Upper lobe of right lung (tissue), 1 donor: ENCODE measurements around the gene GID4. TPM values are rescaled to one million over a fixed set of nuclear protein-coding genes. Genes with fewer than 3 reads are reported as not detected.

Source experiments
- ATAC-seq: fragments of 200-7000 bp; cut with Tn5 transposase; one replicate; pipeline ENCODE4 v1.9.1; 2020; ENCODE audit warnings: mild to moderate bottlenecking, moderate library complexity
- DNase-seq: peaks from one replicate; pipeline ENCODE4 v3.0.0-alpha.2; 2020
- H3K27ac ChIP-seq: fragments of 200-600 bp; one replicate; pipeline ENCODE4 v1.8.0; 2022
- H3K27me3 ChIP-seq: fragments of 200-600 bp; one replicate; pipeline ENCODE4 v1.8.0; 2022; ENCODE audit warnings: mild to moderate bottlenecking
- H3K36me3 ChIP-seq: fragments of 200-600 bp; one replicate; pipeline ENCODE4 v1.8.0; 2022
- H3K4me1 ChIP-seq: fragments of 200-600 bp; one replicate; pipeline ENCODE4 v1.8.0; 2022
- H3K4me3 ChIP-seq: fragments of 200-600 bp; one replicate; pipeline ENCODE4 v1.8.0; 2022; ENCODE audit warnings: mild to moderate bottlenecking
- H3K9me3 ChIP-seq: fragments of 200-600 bp; one replicate; pipeline ENCODE4 v1.8.0; 2022
- intact Hi-C: fragments of 100-400 bp; cut with DNase I; formaldehyde crosslinking; loops from one replicate; pipeline ENCODE4 v1.11.0; 2022
- total RNA-seq: library from RNA; stranded (reverse); fragmentation: NEBNext Ultra II Directional; extraction: Animal tissue kit (Norgen Biotek cat#: 25700); gene quantifications from one replicate; pipeline ENCODE4 v1.2.1, GENCODE V29; 2021
- TF ChIP-seq, protein P1 (sequence below): fragments of 200-600 bp; IDR thresholded peaks from one replicate; pipeline ENCODE4 v1.8.0; 2022; ENCODE audit warnings: antibody characterized with exemption
- donor health status: DM: no; HTN: yes; CAD: no; lungs with severe emphysema.

Gene GID4
- total RNA-seq, 1 donor from 2014 or later: 11.6 TPM

DNA sequence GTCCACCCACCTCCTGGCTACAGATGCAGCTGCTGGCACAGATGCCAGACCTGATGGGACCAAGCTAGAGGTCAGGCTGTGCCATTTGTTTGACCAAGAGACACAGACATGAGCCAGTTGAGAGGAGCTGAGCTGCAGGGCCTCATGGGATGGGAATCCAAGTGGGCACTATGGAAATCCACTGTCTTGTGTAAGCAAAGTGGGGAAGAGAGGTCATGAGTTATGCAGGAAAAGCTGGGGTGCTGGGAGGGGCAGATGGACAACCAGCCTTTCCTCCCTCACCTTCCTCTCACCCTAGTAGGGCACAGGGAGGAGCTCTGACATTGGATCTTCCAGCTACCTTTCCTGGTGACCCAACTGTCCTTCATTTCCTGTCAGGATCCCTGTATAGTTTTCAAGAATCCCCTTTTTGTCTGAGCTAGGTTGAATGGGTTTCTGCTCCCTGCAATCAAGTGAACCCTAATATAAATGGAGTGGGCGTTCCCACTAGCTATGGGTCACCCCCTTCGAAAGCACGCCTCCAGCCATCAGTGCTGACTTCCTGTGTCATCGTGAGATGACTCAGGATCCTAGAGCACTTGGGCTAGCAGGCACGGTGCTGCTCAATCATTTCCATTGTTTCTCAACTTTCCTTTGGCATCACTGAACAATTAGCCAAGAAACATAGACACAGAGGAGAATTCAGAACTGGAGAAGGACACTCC lies 13.8 kb upstream of the GID4 start:
- intact Hi-C loops: no loop called here
- H3K36me3 ChIP-seq: peaks cover 15% of the 10 kb centered on the region
- no peak overlapping the region for H3K27ac ChIP-seq
- no peaks in the 10 kb centered on the region for H3K27me3 ChIP-seq
- H3K4me3 ChIP-seq: no peak overlapping the region
- no peaks in the 10 kb centered on the region for H3K9me3 ChIP-seq
- ATAC-seq (peak; percentile 63), DNase-seq (no peak)
- TF ChIP-seq, protein P1, sequence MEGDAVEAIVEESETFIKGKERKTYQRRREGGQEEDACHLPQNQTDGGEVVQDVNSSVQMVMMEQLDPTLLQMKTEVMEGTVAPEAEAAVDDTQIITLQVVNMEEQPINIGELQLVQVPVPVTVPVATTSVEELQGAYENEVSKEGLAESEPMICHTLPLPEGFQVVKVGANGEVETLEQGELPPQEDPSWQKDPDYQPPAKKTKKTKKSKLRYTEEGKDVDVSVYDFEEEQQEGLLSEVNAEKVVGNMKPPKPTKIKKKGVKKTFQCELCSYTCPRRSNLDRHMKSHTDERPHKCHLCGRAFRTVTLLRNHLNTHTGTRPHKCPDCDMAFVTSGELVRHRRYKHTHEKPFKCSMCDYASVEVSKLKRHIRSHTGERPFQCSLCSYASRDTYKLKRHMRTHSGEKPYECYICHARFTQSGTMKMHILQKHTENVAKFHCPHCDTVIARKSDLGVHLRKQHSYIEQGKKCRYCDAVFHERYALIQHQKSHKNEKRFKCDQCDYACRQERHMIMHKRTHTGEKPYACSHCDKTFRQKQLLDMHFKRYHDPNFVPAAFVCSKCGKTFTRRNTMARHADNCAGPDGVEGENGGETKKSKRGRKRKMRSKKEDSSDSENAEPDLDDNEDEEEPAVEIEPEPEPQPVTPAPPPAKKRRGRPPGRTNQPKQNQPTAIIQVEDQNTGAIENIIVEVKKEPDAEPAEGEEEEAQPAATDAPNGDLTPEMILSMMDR: no peak
- peaks cover 4% of the 10 kb centered on the region for H3K4me1 ChIP-seq

DNA sequence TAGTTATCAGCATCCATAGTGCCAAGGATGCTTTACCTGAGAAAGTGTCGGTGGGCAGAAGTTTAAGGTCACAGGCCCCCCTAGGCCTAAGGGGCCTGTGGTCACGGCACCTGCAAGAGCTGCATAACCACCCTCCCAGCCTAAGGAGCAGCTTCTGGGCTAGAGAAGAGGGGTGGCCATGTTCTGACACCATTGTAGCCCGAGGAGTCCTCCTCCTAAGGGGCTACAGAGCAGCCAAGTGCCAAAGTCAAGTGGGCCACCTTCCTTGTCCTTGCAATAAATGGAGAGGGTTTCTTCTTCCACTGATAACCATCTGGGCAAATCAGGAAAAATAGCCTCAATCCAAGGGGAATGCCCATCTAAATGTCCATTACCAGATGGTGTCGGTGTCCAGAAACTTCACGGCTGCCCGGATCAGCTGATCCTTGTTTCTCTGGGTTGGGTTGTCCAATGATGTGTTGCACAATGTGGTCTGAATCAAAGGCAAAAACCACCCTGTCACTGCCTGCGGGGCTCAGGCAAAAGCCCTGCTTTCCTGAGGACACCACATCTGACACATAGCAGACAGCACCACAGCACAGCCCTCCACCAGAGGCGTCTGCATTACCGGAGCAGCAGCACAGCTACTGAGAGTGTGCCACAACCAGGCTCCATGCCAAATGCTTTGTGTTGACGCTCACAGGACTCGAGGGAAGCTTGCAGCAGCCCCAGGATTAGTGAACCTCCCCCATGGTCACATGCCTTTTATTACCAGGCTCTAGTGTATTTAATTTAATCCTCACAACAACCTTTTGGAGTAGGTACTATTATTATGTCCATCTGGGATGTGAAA lies 13.0 kb upstream of the GID4 start:
- intact Hi-C loops: no loop called here
- Histone ChIP-seq H3K27me3 (no peaks in the 10 kb centered on the region), H3K4me3 (no peak overlapping the region), H3K9me3 (no peaks in the 10 kb centered on the region), H3K36me3 (peaks cover 15% of the 10 kb centered on the region), H3K4me1 (peaks cover 4% of the 10 kb centered on the region), H3K27ac (no peak overlapping the region)
- TF ChIP-seq, protein P1: no peak
- ATAC-seq (peak; percentile 61), DNase-seq (no peak)

DNA sequence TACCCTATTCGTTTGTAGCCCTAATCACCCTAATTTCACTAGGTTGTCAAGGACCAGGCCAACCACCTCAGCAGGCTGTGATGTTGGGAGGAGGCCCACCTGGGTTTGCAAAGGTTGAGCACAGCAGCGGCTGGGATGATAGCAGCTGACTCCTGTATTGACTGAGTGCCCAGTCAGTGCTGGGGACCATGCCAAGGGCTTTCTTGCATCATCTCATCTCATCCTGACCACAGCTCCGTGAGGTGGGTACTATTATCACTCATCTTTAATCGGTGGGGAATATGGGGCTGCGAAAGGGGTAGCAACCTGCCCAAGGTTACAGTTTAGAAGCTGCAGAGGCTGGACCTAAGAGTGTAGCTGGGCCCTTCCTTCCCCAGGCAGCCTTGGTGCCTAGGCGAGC lies 11.9 kb upstream of the GID4 start:
- no peak overlapping the region for H3K4me3 ChIP-seq
- intact Hi-C loops: no loop called here
- no peaks in the 10 kb centered on the region for H3K27me3 ChIP-seq
- TF ChIP-seq, protein P1: no peak
- peaks cover 6% of the 10 kb centered on the region for H3K36me3 ChIP-seq
- no peak overlapping the region for H3K27ac ChIP-seq
- ATAC-seq: no peak
- no peaks in the 10 kb centered on the region for H3K9me3 ChIP-seq
- H3K4me1 ChIP-seq: peaks cover 4% of the 10 kb centered on the region
- no peak for DNase-seq

DNA sequence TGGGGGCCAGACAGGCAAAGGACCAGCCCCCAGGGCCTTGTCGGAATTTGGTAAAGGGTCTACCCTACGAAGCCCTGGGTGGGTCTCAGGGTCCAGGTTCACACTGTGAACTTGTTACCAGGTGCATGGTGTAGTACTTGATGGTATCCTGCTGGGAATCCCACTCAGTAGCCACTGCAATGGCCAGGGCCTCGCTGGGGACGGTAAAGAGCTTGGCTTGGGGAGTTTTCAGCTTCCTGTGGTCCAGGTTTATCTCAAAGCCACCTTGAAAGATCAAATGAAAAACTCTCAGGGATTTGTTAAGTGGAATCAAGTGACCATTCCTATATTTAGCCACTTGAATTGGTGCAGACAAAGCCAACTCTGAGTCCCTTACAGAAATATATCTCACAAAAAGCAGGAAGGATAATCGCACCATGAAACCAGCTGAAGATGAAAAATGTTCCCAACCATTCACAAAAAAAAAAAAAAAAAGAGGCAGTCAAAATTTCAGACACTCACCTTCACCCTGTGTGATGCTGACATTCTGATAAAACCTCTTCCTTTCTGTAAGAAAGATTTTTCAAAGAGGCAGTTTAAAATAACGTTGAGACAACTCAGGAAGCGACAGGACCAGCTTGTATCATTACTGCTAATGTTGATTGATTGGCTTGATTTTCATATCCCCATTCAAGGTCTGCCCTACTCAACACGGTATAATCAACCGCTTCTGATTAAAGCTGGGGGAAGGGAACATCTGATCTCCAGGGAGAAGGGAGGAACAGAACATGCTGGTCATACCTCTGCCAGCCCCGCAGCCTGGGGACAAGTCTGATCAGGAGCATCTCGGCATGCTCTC lies 10.9 kb upstream of the GID4 start:
- intact Hi-C loops: no loop called here
- DNase-seq: no peak
- H3K27me3 ChIP-seq: no peaks in the 10 kb centered on the region
- TF ChIP-seq, protein P1: no peak
- ATAC-seq: no peak
- H3K36me3 ChIP-seq: peaks cover 6% of the 10 kb centered on the region
- no peak overlapping the region for H3K27ac ChIP-seq
- no peak overlapping the region for H3K4me3 ChIP-seq
- no peaks in the 10 kb centered on the region for H3K9me3 ChIP-seq
- H3K4me1 ChIP-seq: peaks cover 6% of the 10 kb centered on the region

DNA sequence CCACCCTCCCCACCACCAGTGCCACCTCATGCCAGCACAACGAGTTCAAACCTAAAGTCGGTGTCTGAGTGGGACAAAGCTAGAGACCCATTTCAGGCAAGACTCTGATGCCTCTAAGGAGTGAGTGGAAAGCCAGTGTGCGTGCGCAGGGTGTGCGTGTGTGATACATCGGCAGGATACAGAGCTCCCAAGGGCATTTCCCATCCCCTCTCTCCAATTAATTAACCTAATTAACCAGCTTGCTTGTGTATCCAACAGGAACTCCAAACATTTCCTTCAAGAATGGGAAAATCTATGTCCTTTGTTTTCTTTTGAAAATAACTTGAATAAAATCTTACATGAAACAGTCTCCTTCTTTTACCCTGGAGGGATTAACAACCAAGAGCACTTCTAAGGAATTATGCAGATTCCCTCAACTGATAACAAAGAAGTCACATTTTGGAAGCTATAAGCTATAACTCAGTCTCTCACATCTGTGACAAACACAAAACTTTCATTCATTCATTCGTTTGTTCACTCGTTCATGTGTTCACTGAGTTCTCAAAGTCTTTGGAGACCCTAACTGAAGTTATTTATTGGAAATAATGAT lies 10.2 kb upstream of the GID4 start:
- no peak overlapping the region for H3K4me3 ChIP-seq
- no peak for ATAC-seq
- intact Hi-C loops: no loop called here
- no peak for DNase-seq
- no peaks in the 10 kb centered on the region for H3K27me3 ChIP-seq
- peaks cover 6% of the 10 kb centered on the region for H3K36me3 ChIP-seq
- H3K9me3 ChIP-seq: no peaks in the 10 kb centered on the region
- TF ChIP-seq, protein P1: no peak
- H3K27ac ChIP-seq: no peak overlapping the region
- H3K4me1 ChIP-seq: peaks cover 6% of the 10 kb centered on the region
